HAP-1 (cell line): Measurements from ENCODE around the gene IFI27L2.
"Not testable (repeated sequence)": the region's sequence is repeated elsewhere in the genome, so short reads cannot be mapped to it uniquely, and the experiment has no call there.

ENCODE experiments used
- DNase-seq, 2 experiments: peaks; one replicate each; pipeline ENCODE4 v3.0.0-alpha.2; 2016 to 2020; ENCODE audit warnings: low spot score in 2 of 2
- H3K27me3 ChIP-seq: fragments of 250-450 bp; sonication (Bioruptor Pico); 2 replicates; pipeline ENCODE4 v1.5.1; 2020; ENCODE audit warnings: low read depth, mild to moderate bottlenecking, moderate library complexity
- H3K36me3 ChIP-seq: fragments of 250-450 bp; sonication (Bioruptor Pico); replicated peaks from 2 replicates; pipeline ENCODE4 v1.5.1; 2020; ENCODE audit warnings: mild to moderate bottlenecking
- H3K4me1 ChIP-seq: fragments of 250-450 bp; sonication (Bioruptor Pico); 2 replicates; pipeline ENCODE4 v1.5.1; 2020; ENCODE audit warnings: mild to moderate bottlenecking
- H3K4me3 ChIP-seq: fragments of 250-450 bp; sonication (Bioruptor Pico); 2 replicates; pipeline ENCODE4 v1.5.1; 2020; ENCODE audit warnings: mild to moderate bottlenecking, moderate library complexity
- H3K9me3 ChIP-seq: fragments of 250-450 bp; sonication (Bioruptor Pico); 2 replicates; pipeline ENCODE4 v1.5.1; 2020; ENCODE audit warnings: mild to moderate bottlenecking, moderate library complexity
- in situ Hi-C: fragments of 300-500 bp; cut with MboI; formaldehyde crosslinking; loops from 3 replicates; pipeline ENCODE4 v1.14.3; 2020; ENCODE audit warnings: low sequenced_read_pairs, inconsistent platforms, mixed read lengths

Gene IFI27L2

GRCh38 chr14:94163796-94164195 is 34.4 kb upstream of the IFI27L2 start:
- H3K27me3 ChIP-seq = no peaks in the 10 kb centered on the region; the same call in 1 of the 2 replicates
- no peaks in the 10 kb centered on the region for H3K4me1 ChIP-seq
- H3K36me3 ChIP-seq = no peaks in the 10 kb centered on the region
- in situ Hi-C loops = no loop called here
- H3K4me3 ChIP-seq = no peak overlapping the region
- no peak for DNase-seq
- H3K9me3 ChIP-seq = no peaks in the 10 kb centered on the region

GRCh38 chr14:94162466-94162865 is 33.1 kb upstream of the IFI27L2 start:
- no peak for DNase-seq
- Histone ChIP-seq H3K4me1 (peaks cover under 1% of the 10 kb centered on the region; the same call in 1 of the 2 replicates), H3K4me3 (no peak overlapping the region), H3K36me3 (no peaks in the 10 kb centered on the region), H3K27me3 (no peaks in the 10 kb centered on the region; the same call in 1 of the 2 replicates), H3K9me3 (no peaks in the 10 kb centered on the region)
- in situ Hi-C loops = no loop called here

GRCh38 chr14:94161981-94162380 is 32.6 kb upstream of the IFI27L2 start:
- no peaks in the 10 kb centered on the region; the same call in 1 of the 2 replicates for H3K27me3 ChIP-seq
- no peaks in the 10 kb centered on the region for H3K9me3 ChIP-seq
- H3K4me1 ChIP-seq = peaks cover 4% of the 10 kb centered on the region; the same call in 1 of the 2 replicates
- in situ Hi-C loops = no loop called here
- H3K4me3 ChIP-seq = no peak overlapping the region
- no peaks in the 10 kb centered on the region for H3K36me3 ChIP-seq
- DNase-seq = no peak

GRCh38 chr14:94161058-94161457 is 31.7 kb upstream of the IFI27L2 start:
- no peaks in the 10 kb centered on the region for H3K36me3 ChIP-seq
- no peak overlapping the region for H3K4me3 ChIP-seq
- H3K27me3 ChIP-seq = no peaks in the 10 kb centered on the region; the same call in 1 of the 2 replicates
- peaks cover 7% of the 10 kb centered on the region; the same call in 1 of the 2 replicates for H3K4me1 ChIP-seq
- in situ Hi-C loops = no loop called here
- no peak for DNase-seq
- H3K9me3 ChIP-seq = 0 out of 2 replicates have a peak, but pooled peaks cover 1% of the 10 kb centered on the region

GRCh38 chr14:94158239-94158883 is 29.0 kb upstream of the IFI27L2 start:
- H3K36me3 ChIP-seq = no peaks in the 10 kb centered on the region

GRCh38 chr14:94157197-94157596 is 27.8 kb upstream of the IFI27L2 start:
- Histone ChIP-seq H3K9me3 (peaks cover 13% of the 10 kb centered on the region; the same call in 1 of the 2 replicates), H3K4me3 (no peak overlapping the region), H3K4me1 (peaks cover 7% of the 10 kb centered on the region; the same call in 1 of the 2 replicates), H3K36me3 (no peaks in the 10 kb centered on the region), H3K27me3 (no peaks in the 10 kb centered on the region; the same call in 1 of the 2 replicates)
- in situ Hi-C loops = no loop called here
- DNase-seq = no peak

More at GRCh38 chr14:94158239-94158883, 29.0 kb upstream of the IFI27L2 start:
- H3K9me3 ChIP-seq = peaks cover 13% of the 10 kb centered on the region; the same call in 1 of the 2 replicates
- DNase-seq = no peak
- H3K4me1 ChIP-seq = peaks cover 7% of the 10 kb centered on the region; the same call in 1 of the 2 replicates
- in situ Hi-C loops = no loop called here
- H3K4me3 ChIP-seq = no peak overlapping the region
- H3K27me3 ChIP-seq = no peaks in the 10 kb centered on the region; the same call in 1 of the 2 replicates

- in situ Hi-C loops, H3K36me3 ChIP-seq, H3K27me3 ChIP-seq: not testable (repeated sequence)
Measured at GRCh38 chr14:94156143-94156542, 26.7 kb upstream of the IFI27L2 start.

GRCh38 chr14:94153750-94154342 is 24.4 kb upstream of the IFI27L2 start:
- in situ Hi-C loops = no loop called here
- Histone ChIP-seq H3K36me3 (no peaks in the 10 kb centered on the region), H3K9me3 (peaks cover 13% of the 10 kb centered on the region; the same call in 1 of the 2 replicates), H3K4me1 (peaks cover 7% of the 10 kb centered on the region; the same call in 1 of the 2 replicates), H3K27me3 (no peaks in the 10 kb centered on the region), H3K4me3 (no peak overlapping the region)
- DNase-seq = no peak

More at GRCh38 chr14:94156143-94156542, 26.7 kb upstream of the IFI27L2 start:
- peaks cover 13% of the 10 kb centered on the region; the same call in 1 of the 2 replicates for H3K9me3 ChIP-seq
- DNase-seq, H3K4me1 ChIP-seq, H3K4me3 ChIP-seq: not testable (repeated sequence)

- H3K27me3 ChIP-seq = no peaks in the 10 kb centered on the region
- in situ Hi-C loops = no loop called here
- H3K4me1 ChIP-seq = peaks cover 7% of the 10 kb centered on the region; the same call in 1 of the 2 replicates
- DNase-seq = no peak
- H3K9me3 ChIP-seq = peaks cover 13% of the 10 kb centered on the region; the same call in 1 of the 2 replicates
- no peaks in the 10 kb centered on the region for H3K36me3 ChIP-seq
- H3K4me3 ChIP-seq = no peak overlapping the region
Measured at GRCh38 chr14:94152676-94153075, 23.3 kb upstream of the IFI27L2 start.

GRCh38 chr14:94145902-94146527 is 16.6 kb upstream of the IFI27L2 start:
- H3K36me3 ChIP-seq = no peaks in the 10 kb centered on the region
- no peaks in the 10 kb centered on the region; the same call in 1 of the 2 replicates for H3K9me3 ChIP-seq
- in situ Hi-C loops = loop anchor here (25.0 kb wide), 1 partner anchor 541 kb away; no protein-coding TSS in a partner anchor
- no peak overlapping the region for H3K4me3 ChIP-seq
- peak; percentile 38 to 68 for DNase-seq
- no peaks in the 10 kb centered on the region for H3K27me3 ChIP-seq
- peaks cover 4% of the 10 kb centered on the region; the same call in 1 of the 2 replicates for H3K4me1 ChIP-seq

GRCh38 chr14:94144765-94145164 is 15.4 kb upstream of the IFI27L2 start:
- Histone ChIP-seq H3K9me3 (no peaks in the 10 kb centered on the region; the same call in 1 of the 2 replicates), H3K4me1 (peaks cover 4% of the 10 kb centered on the region; the same call in 1 of the 2 replicates), H3K36me3 (no peaks in the 10 kb centered on the region), H3K27me3 (no peaks in the 10 kb centered on the region), H3K4me3 (no peak overlapping the region)
- DNase-seq = no peak
- in situ Hi-C loops = loop anchor here (25.0 kb wide), 1 partner anchor 543 kb away; no protein-coding TSS in a partner anchor

- no peaks in the 10 kb centered on the region for H3K27me3 ChIP-seq
- no peaks in the 10 kb centered on the region; the same call in 1 of the 2 replicates for H3K9me3 ChIP-seq
- in situ Hi-C loops = loop anchor here (25.0 kb wide), 1 partner anchor 544 kb away; no protein-coding TSS in a partner anchor
- no peaks in the 10 kb centered on the region for H3K36me3 ChIP-seq
- H3K4me1 ChIP-seq = peaks cover 4% of the 10 kb centered on the region
- DNase-seq = no peak
- H3K4me3 ChIP-seq = no peak overlapping the region
Measured at GRCh38 chr14:94143711-94144110, 14.3 kb upstream of the IFI27L2 start.

- no peaks in the 10 kb centered on the region for H3K27me3 ChIP-seq
Measured at GRCh38 chr14:94143239-94143638, 13.8 kb upstream of the IFI27L2 start.

More at GRCh38 chr14:94143239-94143638, 13.8 kb upstream of the IFI27L2 start:
- no peaks in the 10 kb centered on the region for H3K36me3 ChIP-seq
- no peak overlapping the region for H3K4me3 ChIP-seq
- DNase-seq = peak in 1 of 2 experiments; percentile 32
- peaks cover 4% of the 10 kb centered on the region for H3K4me1 ChIP-seq
- no peaks in the 10 kb centered on the region; the same call in 1 of the 2 replicates for H3K9me3 ChIP-seq
- in situ Hi-C loops = loop anchor here (25.0 kb wide), 1 partner anchor 544 kb away; no protein-coding TSS in a partner anchor
